ENCODE measurements around the gene ERBB4.

The ERBB4 gene

GRCh38 chr2:212318636-212319035, 220.0 kb downstream of the ERBB4 start:
- DNase-seq (ENCODE audit: low read depth in 2 of 2) = no peak
- no peak overlapping the region for H3K4me3 ChIP-seq (replicated peaks in 1 of 2; ENCODE audit: low read depth in 2 of 2, low read length in 2 of 2)
- TF ChIP-seq CTCF (IDR thresholded peaks at IDR 0.05; ENCODE audit: low read depth, low read length) = no peak

- no peak overlapping the region for H3K4me3 ChIP-seq (replicated peaks in 1 of 2; ENCODE audit: low read depth in 2 of 2, low read length in 2 of 2)
- no peak for DNase-seq (ENCODE audit: low read depth in 2 of 2)
- no peak for TF ChIP-seq CTCF (IDR thresholded peaks at IDR 0.05; ENCODE audit: low read depth, low read length)
These were observed 223.9 kb downstream of the ERBB4 start for GRCh38 chr2:212314680-212315079.

- H3K4me3 ChIP-seq (replicated peaks in 1 of 2; ENCODE audit: low read depth in 2 of 2, low read length in 2 of 2) = no peak overlapping the region
- TF ChIP-seq CTCF (IDR thresholded peaks at IDR 0.05; ENCODE audit: low read depth, low read length) = no peak
- DNase-seq (ENCODE audit: low read depth in 2 of 2) = no peak
These were observed 226.7 kb downstream of the ERBB4 start for GRCh38 chr2:212311807-212312404.

- no peak for DNase-seq (ENCODE audit: low read depth in 2 of 2)
- no peak for TF ChIP-seq CTCF (IDR thresholded peaks at IDR 0.05; ENCODE audit: low read depth, low read length)
- H3K4me3 ChIP-seq (replicated peaks in 1 of 2; ENCODE audit: low read depth in 2 of 2, low read length in 2 of 2) = no peak overlapping the region
These were observed 238.7 kb downstream of the ERBB4 start for GRCh38 chr2:212299943-212300342.

- TF ChIP-seq CTCF (IDR thresholded peaks at IDR 0.05; ENCODE audit: low read depth, low read length) = no peak
- H3K4me3 ChIP-seq (replicated peaks in 1 of 2; ENCODE audit: low read depth in 2 of 2, low read length in 2 of 2) = no peak overlapping the region
- DNase-seq (ENCODE audit: low read depth in 2 of 2) = no peak
These were observed 239.3 kb downstream of the ERBB4 start for GRCh38 chr2:212299333-212299732.

GRCh38 chr2:212295571-212295970, 243.0 kb downstream of the ERBB4 start:
- no peak for DNase-seq (ENCODE audit: low read depth in 2 of 2)
- no peak overlapping the region for H3K4me3 ChIP-seq (replicated peaks in 1 of 2; ENCODE audit: low read depth in 2 of 2, low read length in 2 of 2)
- no peak for TF ChIP-seq CTCF (IDR thresholded peaks at IDR 0.05; ENCODE audit: low read depth, low read length)

GRCh38 chr2:212294816-212295215, 243.8 kb downstream of the ERBB4 start:
- no peak for TF ChIP-seq CTCF (IDR thresholded peaks at IDR 0.05; ENCODE audit: low read depth, low read length)
- no peak for DNase-seq (ENCODE audit: low read depth in 2 of 2)
- H3K4me3 ChIP-seq (replicated peaks in 1 of 2; ENCODE audit: low read depth in 2 of 2, low read length in 2 of 2) = no peak overlapping the region

Measured in cardiac fibroblast (primary cell).